B cell (primary cell): ENCODE data around the gene ARTN. TPM values are rescaled to one million over a fixed set of nuclear protein-coding genes. Genes with fewer than 3 reads are reported as not detected.

Experiments
- ATAC-seq: fragments of 200-7000 bp; cut with Tn5 transposase; one replicate; pipeline ENCODE4 v1.10.0; 2021; ENCODE audit warnings: low read depth, mild to moderate bottlenecking, moderate number of reproducible peaks, moderate library complexity
- CTCF ChIA-PET: fragments of 350-600 bp; sonication (Branson Sonifier 250); formaldehyde crosslinking; loops from one replicate; lab custom pipeline; 2021; ENCODE audit warnings: antibody characterized with exemption, inconsistent platforms; lab: Charles Lee
- POLR2A ChIA-PET: fragments of 350-600 bp; sonication (Branson Sonifier 250); formaldehyde crosslinking; loops from one replicate; lab custom pipeline; 2021; ENCODE audit warnings: antibody characterized with exemption; lab: Charles Lee
- DNase-seq: peaks from one replicate; pipeline ENCODE4 v3.0.0; 2013
- H2AFZ ChIP-seq: 2 replicates; pipeline ENCODE4 v1.6.1; 2012; ENCODE audit warnings: mild to moderate bottlenecking, low read depth, low read length; ENCODE audit not compliant: insufficient read depth, poor library complexity, severe bottlenecking
- H3K27ac ChIP-seq, 2 donors: 1 replicate in 1 of 2; 2 replicates in 1 of 2; pipeline ENCODE4 v1.5.1; 2012 to 2013; ENCODE audit warnings: low read length in 2 of 2, mild to moderate bottlenecking in 2 of 2, moderate library complexity in 1 of 2
- H3K27me3 ChIP-seq, 4 experiments: fragments of 200-600 bp in 1 of 4; sonication (generic) in 1 of 4; replicated peaks in 1 of 4; 1 replicate in 2 of 4; 2 replicates in 2 of 4; pipeline versions ENCODE4 v1.6.1 to v1.7.0; 2013 to 2016; ENCODE audit warnings: low read length in 3 of 4, mild to moderate bottlenecking in 2 of 4, mixed read lengths in 1 of 4, moderate library complexity in 1 of 4; ENCODE audit not compliant: insufficient read depth in 4 of 4, control insufficient read depth in 3 of 4; ENCODE audit errors: control extremely low read depth in 1 of 4
- H3K36me3 ChIP-seq, 2 experiments: replicated peaks in 1 of 2; 1 replicate in 1 of 2; 2 replicates in 1 of 2; pipeline versions ENCODE4 v1.6.1 to v1.7.1; 2013; ENCODE audit warnings: low read length in 1 of 2; ENCODE audit not compliant: insufficient read depth in 2 of 2, control insufficient read depth in 1 of 2; ENCODE audit errors: control extremely low read depth in 1 of 2, extremely low read depth in 1 of 2
- H3K4me1 ChIP-seq, 2 donors: fragments of 200-600 bp in 1 of 2; sonication (generic) in 1 of 2; 1 replicate in 1 of 2; 2 replicates in 1 of 2; pipeline versions ENCODE4 v1.5.1 to v1.6.1; 2013 to 2017; ENCODE audit warnings: low read length in 2 of 2; ENCODE audit not compliant: control insufficient read depth in 2 of 2, insufficient read depth in 2 of 2
- H3K4me2 ChIP-seq: replicated peaks from 2 replicates; pipeline ENCODE3; 2012; ENCODE audit warnings: mild to moderate bottlenecking, low read depth, low read length; ENCODE audit not compliant: poor library complexity, severe bottlenecking
- H3K4me3 ChIP-seq, 5 experiments: fragments of 200-600 bp in 1 of 5; sonication (generic) in 1 of 5; 1 replicate in 3 of 5; 2 replicates in 2 of 5; pipeline versions ENCODE4 v1.5.1 to v1.7.0; 2011 to 2016; ENCODE audit warnings: low read length in 4 of 5, mild to moderate bottlenecking in 4 of 5, low read depth in 2 of 5, control low read depth in 1 of 5, moderate library complexity in 1 of 5; ENCODE audit not compliant: insufficient read depth in 1 of 5; ENCODE audit errors: control extremely low read depth in 1 of 5, extremely low read depth in 1 of 5
- H3K79me2 ChIP-seq: fragments of 200-600 bp; sonication (generic); one replicate; pipeline ENCODE4 v1.6.0; 2016; ENCODE audit warnings: low read length; ENCODE audit not compliant: control insufficient read depth, insufficient read depth
- H3K9ac ChIP-seq: fragments of 200-600 bp; sonication (generic); 2 replicates; pipeline ENCODE4 v1.6.1; 2017; ENCODE audit warnings: mild to moderate bottlenecking, low read length, moderate library complexity
- H3K9me3 ChIP-seq, 3 donors: one replicate each; pipeline versions ENCODE4 v1.6.1 to v1.7.1; 2013; ENCODE audit warnings: low read length in 2 of 3; ENCODE audit not compliant: control insufficient read depth in 2 of 3, insufficient read depth in 1 of 3; ENCODE audit errors: control extremely low read depth in 1 of 3
- H4K20me1 ChIP-seq: 2 replicates; pipeline ENCODE4 v1.6.0; 2012; ENCODE audit warnings: mild to moderate bottlenecking, low read length; ENCODE audit not compliant: insufficient read depth, control insufficient read depth, poor library complexity, severe bottlenecking
- H3K27ac Mint-ChIP-seq: one replicate; pipeline ENCODE4 v1.8.0; 2021; ENCODE audit warnings: mixed read lengths
- H3K27me3 Mint-ChIP-seq: one replicate; pipeline ENCODE4 v1.8.0; 2021; ENCODE audit warnings: mixed read lengths
- H3K4me1 Mint-ChIP-seq: one replicate; pipeline ENCODE4 v1.8.0; 2021; ENCODE audit warnings: mixed read lengths
- H3K4me3 Mint-ChIP-seq: one replicate; pipeline ENCODE4 v1.8.0; 2021; ENCODE audit warnings: mixed read lengths
- H3K9me3 Mint-ChIP-seq: one replicate; pipeline ENCODE4 v1.8.0; 2022; ENCODE audit warnings: mixed read lengths; ENCODE audit not compliant: insufficient read depth
- CTCF ChIP-seq: fragments of 200-600 bp; IDR thresholded peaks from one replicate; pipeline ENCODE4 v1.8.0; 2022; ENCODE audit warnings: antibody characterized with exemption, mild to moderate bottlenecking
- EZH2 ChIP-seq: IDR thresholded peaks from 2 replicates; pipeline ENCODE4 v1.6.1; 2012; ENCODE audit warnings: borderline replicate concordance, low read depth, mild to moderate bottlenecking, moderate library complexity, low read length; ENCODE audit not compliant: insufficient read depth, poor library complexity, severe bottlenecking
- WGBS: methylation state at CpG from one replicate; pipeline ENCODE4 v1.1.5; 2013; ENCODE audit warnings: missing lambda C conversion rate; ENCODE audit not compliant: insufficient coverage; 5-methylcytosine and 5-hydroxymethylcytosine counted together
- intact Hi-C: fragments of 100-400 bp; cut with micrococcal nuclease; formaldehyde crosslinking; loops from one replicate; pipeline ENCODE4 v1.10.0; 2022
- polyA minus RNA-seq: library from RNA; depleted of rRNA, polyadenylated mRNA; stranded (reverse); fragments of >200 nt; gene quantifications from 2 replicates; pipeline ENCODE4 v1.2.3, GENCODE V29; 2012
- polyA plus RNA-seq: library from polyadenylated mRNA; depleted of rRNA; stranded (reverse); fragments of >200 nt; gene quantifications from 2 replicates; pipeline ENCODE4 v1.2.3, GENCODE V29; 2012
- total RNA-seq, 2 donors: library from RNA; stranded (reverse); fragments of 120-200 nt in 1 of 2; gene quantifications; 1 replicate in 1 of 2; 2 replicates in 1 of 2; pipeline versions ENCODE4 v1.2.3 to v1.2.4, GENCODE V29; 2013 to 2022

The ARTN gene
- total RNA-seq, result 0.53 and 0.64 TPM in 2 replicates
- 0.07 TPM for total RNA-seq (2013)
- polyA plus RNA-seq, result 0.13 and 0.29 TPM in 2 replicates
- 0.29 TPM in 1 of 2 replicates, not detected in the other for polyA minus RNA-seq

GRCh38 chr1:43933386-43934100 lies at the start of gene ARTN:
ARTN (plus strand) TSS chr1:43933801; CDS start chr1:43935657, 1,856 bp downstream.
- ATAC-seq (no peak), DNase-seq (peak; percentile 32)
- Mint-ChIP-seq H3K4me3 (peak within 1 kb of the TSS; percentile 54), H3K9me3 (no peaks in the 10 kb centered on the region), H3K4me1 (peaks cover 21% of the 10 kb centered on the region), H3K27me3 (peaks cover 26% of the 10 kb centered on the region), H3K27ac (no peak within 1 kb of the TSS)
- intact Hi-C loops, result loop anchor here (5.0 kb wide), 1 partner anchor 114 kb away; no protein-coding TSS in a partner anchor
- POLR2A ChIA-PET, result interaction anchor here (1.2 kb wide), 1 partner anchor 694 kb away, joined by 3 read pairs; no protein-coding TSS in a partner anchor
- Histone ChIP-seq H3K36me3 (no peaks in the 10 kb centered on the region), H3K79me2 (no peaks in the 10 kb centered on the region), H2AFZ (peak within 1 kb of the TSS; percentile 55), H3K9me3 (peaks cover 0 to 14% (median 0%) of the 10 kb centered on the region in 3 donors), H3K4me3 (peak within 1 kb of the TSS in 2 of 5 experiments; percentile 18 to 27), H3K9ac (peak within 1 kb of the TSS; percentile 44), H4K20me1 (no peaks in the 10 kb centered on the region), H3K4me2 (peak within 1 kb of the TSS; percentile 70), H3K27me3 (peaks cover 0 to 44% (median 26%) of the 10 kb centered on the region in 4 experiments), H3K4me1 (peaks cover 29 to 30% of the 10 kb centered on the region in 2 donors), H3K27ac (no peak within 1 kb of the TSS)
- CTCF ChIA-PET, result interaction anchor here (0.6 to 10.3 kb wide), 14 partner anchors 11 to 707 kb away, joined by 3 to 118 read pairs (median 7); partner anchors contain the start of genes DPH2, IPO13 and PTPRF
- WGBS, result 5% methylated on average over 42 of the region's 42 CpGs
- TF ChIP-seq EZH2 (no peak), CTCF (no peak)

- H3K79me2 ChIP-seq, result no peaks in the 10 kb centered on the region
- H3K27ac Mint-ChIP-seq, result no peak overlapping the region
- intact Hi-C loops, result no loop called here
- H3K9me3 ChIP-seq, result no peaks in the 10 kb centered on the region
- ChIA-PET POLR2A (no interaction called here), CTCF (no interaction called here)
- H3K36me3 ChIP-seq, result no peaks in the 10 kb centered on the region
- no peaks in the 10 kb centered on the region for H3K9me3 Mint-ChIP-seq
- H4K20me1 ChIP-seq, result no peaks in the 10 kb centered on the region
- no peak overlapping the region for H3K9ac ChIP-seq
- no peak overlapping the region for H3K4me2 ChIP-seq
- no peak overlapping the region for H2AFZ ChIP-seq
- no peak overlapping the region for H3K27ac ChIP-seq
- H3K4me3 ChIP-seq, result no peak overlapping the region
- no peaks in the 10 kb centered on the region for H3K27me3 Mint-ChIP-seq
- no peaks in the 10 kb centered on the region for H3K4me1 ChIP-seq
- H3K27me3 ChIP-seq, result no peaks in the 10 kb centered on the region
- WGBS, result 92% methylated on average over 10 of the region's 12 CpGs
- H3K4me3 Mint-ChIP-seq, result no peak overlapping the region
- DNase-seq (no peak), ATAC-seq (no peak)
- no peaks in the 10 kb centered on the region for H3K4me1 Mint-ChIP-seq
- TF ChIP-seq CTCF, result no peak
- TF ChIP-seq EZH2, result no peak
Observed at GRCh38 chr1:43885279-43885801, 48.3 kb upstream of the ARTN start.
